SK-N-SH treated with all-trans-retinoic acid at 6 μM for 48 hours (cell line): ENCODE data around the gene TBC1D9.

Experiments
- ATAC-seq: fragments of 200-7000 bp; cut with Tn5 transposase; 3 replicates; pipeline ENCODE4 v1.9.1; 2020; ENCODE audit warnings: mild to moderate bottlenecking, moderate library complexity
- ARNTL ChIP-seq: fragments of 450-650 bp; formaldehyde crosslinking; IDR thresholded peaks from 2 replicates; pipeline ENCODE4 v1.5.0; 2020; ENCODE audit warnings: low read depth, mild to moderate bottlenecking, moderate library complexity, borderline replicate concordance
- BACH2 ChIP-seq: fragments of 250-450 bp; sonication (Bioruptor Pico); IDR thresholded peaks from 2 replicates; pipeline ENCODE4 v1.9.0; 2021; ENCODE audit warnings: mild to moderate bottlenecking, borderline replicate concordance
- CREB5 ChIP-seq: fragments of 250-450 bp; sonication (Bioruptor Pico); IDR thresholded peaks from 2 replicates; pipeline ENCODE4 v1.5.1; 2020; ENCODE audit warnings: low read depth, mild to moderate bottlenecking, moderate library complexity
- CSDC2 ChIP-seq: fragments of 250-450 bp; sonication (Bioruptor Pico); IDR thresholded peaks from 2 replicates; pipeline ENCODE4 v1.5.0; 2020; ENCODE audit warnings: mild to moderate bottlenecking, moderate library complexity
- CSRNP3 ChIP-seq: fragments of 250-450 bp; sonication (Bioruptor Pico); IDR thresholded peaks from 2 replicates; pipeline ENCODE4 v1.5.1; 2021; ENCODE audit warnings: mild to moderate bottlenecking, moderate library complexity
- ESRRG ChIP-seq: fragments of 250-450 bp; sonication (Bioruptor Pico); IDR thresholded peaks from 2 replicates; pipeline ENCODE4 v1.6.1; 2021; ENCODE audit warnings: mild to moderate bottlenecking
- GLIS3 ChIP-seq: fragments of 250-450 bp; sonication (Bioruptor Pico); IDR thresholded peaks from 2 replicates; pipeline ENCODE4 v1.5.0; 2020; ENCODE audit warnings: mild to moderate bottlenecking, moderate library complexity
- OSR1 ChIP-seq: fragments of 250-450 bp; sonication (Bioruptor Pico); IDR thresholded peaks from 2 replicates; pipeline ENCODE4 v1.8.0; 2022; ENCODE audit warnings: moderate library complexity, mild to moderate bottlenecking, inconsistent platforms
- PATZ1 ChIP-seq: fragments of 250-450 bp; sonication (Bioruptor Pico); IDR thresholded peaks from 2 replicates; pipeline ENCODE4 v1.8.0; 2020; ENCODE audit warnings: mild to moderate bottlenecking, moderate library complexity, borderline replicate concordance
- POU6F1 ChIP-seq: fragments of 250-450 bp; sonication (Bioruptor Pico); IDR thresholded peaks from 2 replicates; pipeline ENCODE4 v1.8.0; 2021; ENCODE audit warnings: low read depth, mild to moderate bottlenecking, moderate library complexity, borderline replicate concordance
- SNAI2 ChIP-seq: fragments of 250-450 bp; sonication (Bioruptor Pico); IDR thresholded peaks from 2 replicates; pipeline ENCODE4 v1.5.0; 2020; ENCODE audit warnings: mild to moderate bottlenecking, moderate library complexity
- TSHZ2 ChIP-seq: fragments of 250-450 bp; sonication (Bioruptor Pico); IDR thresholded peaks from 2 replicates; pipeline ENCODE4 v1.5.0; 2020; ENCODE audit warnings: mild to moderate bottlenecking, moderate library complexity
- ZC3H10 ChIP-seq: fragments of 250-450 bp; sonication (Bioruptor Pico); IDR thresholded peaks from 2 replicates; pipeline ENCODE4 v1.5.1; 2021; ENCODE audit warnings: mild to moderate bottlenecking, moderate library complexity
- ZFP30 ChIP-seq: fragments of 450-650 bp; formaldehyde crosslinking; IDR thresholded peaks from 2 replicates; pipeline ENCODE4 v1.5.0; 2022; ENCODE audit warnings: mild to moderate bottlenecking, moderate library complexity
- ZNF565 ChIP-seq: fragments of 450-650 bp; formaldehyde crosslinking; conservative IDR thresholded peaks from 2 replicates; pipeline ENCODE4 v1.5.0; 2020; ENCODE audit warnings: low read depth, mild to moderate bottlenecking, moderate library complexity
- ZNF70 ChIP-seq: fragments of 450-650 bp; formaldehyde crosslinking; IDR thresholded peaks from 2 replicates; pipeline ENCODE4 v1.5.0; 2020; ENCODE audit warnings: mild to moderate bottlenecking, moderate library complexity
- ZNF8 ChIP-seq: fragments of 450-650 bp; formaldehyde crosslinking; IDR thresholded peaks from 2 replicates; pipeline ENCODE4 v1.5.0; 2020; ENCODE audit warnings: mild to moderate bottlenecking, moderate library complexity

The TBC1D9 gene

GRCh38 chr4:140644470-140645185, 111.6 kb downstream of the TBC1D9 start:
- no peak for ATAC-seq
- TF ChIP-seq CREB5 (CRISPR knock-in tag): no peak
- TF ChIP-seq OSR1 (CRISPR knock-in tag): no peak
- TF ChIP-seq ZNF8 (CRISPR knock-in tag): no peak
- TF ChIP-seq ZNF565 (CRISPR knock-in tag): no peak
- TF ChIP-seq ZNF70: no peak
- no peak for TF ChIP-seq POU6F1 (CRISPR knock-in tag)
- no peak for TF ChIP-seq TSHZ2 (CRISPR knock-in tag)
- no peak for TF ChIP-seq GLIS3 (CRISPR knock-in tag)
- TF ChIP-seq CSDC2 (CRISPR knock-in tag): no peak
- no peak for TF ChIP-seq CSRNP3 (CRISPR knock-in tag)
- no peak for TF ChIP-seq ESRRG (CRISPR knock-in tag)
- no peak for TF ChIP-seq SNAI2
- TF ChIP-seq PATZ1 (CRISPR knock-in tag): no peak
- no peak for TF ChIP-seq ZC3H10 (CRISPR knock-in tag)
- TF ChIP-seq ZFP30 (CRISPR knock-in tag): no peak

- TF ChIP-seq BACH2 (CRISPR knock-in tag) (no peak), ARNTL (no peak), OSR1 (CRISPR knock-in tag) (no peak), CREB5 (CRISPR knock-in tag) (no peak), CSRNP3 (CRISPR knock-in tag) (no peak), ZNF565 (CRISPR knock-in tag) (no peak), PATZ1 (CRISPR knock-in tag) (no peak)
- TF ChIP-seq, all 23 proteins: peak for 0
- ATAC-seq: no peak
Observed at GRCh38 chr4:140643571-140644055, 112.6 kb downstream of the TBC1D9 start.
